ENCODE data around the gene DLGAP5.

The DLGAP5 gene

GRCh38 chr14:55191203-55192053 lies at the start of gene DLGAP5:
TSS of gene DLGAP5 (minus strand) at chr14:55191585. CDS start at chr14:55189179, 2,406 bp downstream.
- peak; percentile 100 for DNase-seq

DNA sequence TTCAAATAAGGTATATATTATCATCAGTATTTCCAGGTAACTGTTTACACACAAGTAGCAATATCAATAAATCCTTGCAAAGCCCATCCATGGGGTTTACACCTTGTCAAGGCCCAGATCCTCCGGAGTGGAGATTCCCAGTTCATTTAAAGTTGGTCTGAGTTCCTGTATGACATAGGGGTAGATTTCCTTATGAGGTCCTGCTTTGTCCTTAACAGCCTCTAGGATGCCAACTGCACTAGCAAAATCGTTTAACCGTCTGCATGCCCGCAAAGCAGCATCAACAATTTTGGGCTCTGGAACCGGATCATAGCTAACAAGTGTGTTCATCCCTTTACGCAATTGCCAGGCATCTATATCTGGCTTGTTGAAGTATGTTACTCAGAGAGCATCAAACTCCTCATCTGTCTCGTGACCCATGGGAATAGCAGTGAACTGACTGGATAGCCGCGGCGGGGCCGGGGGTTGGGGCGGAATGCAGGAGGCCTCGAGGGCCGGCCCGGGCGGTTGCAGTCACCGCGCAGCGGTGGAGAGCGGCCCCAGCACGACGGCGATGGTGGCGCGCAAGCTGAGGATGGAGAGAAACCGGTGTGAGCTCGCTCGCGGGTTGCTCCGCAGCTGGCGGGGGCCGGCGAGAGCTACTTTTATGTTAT lies 49.3 kb upstream of the DLGAP5 start:
- no peak for DNase-seq

- no peak for DNase-seq
Observed at GRCh38 chr14:55239320-55239719, 47.9 kb upstream of the DLGAP5 start.

DNA sequence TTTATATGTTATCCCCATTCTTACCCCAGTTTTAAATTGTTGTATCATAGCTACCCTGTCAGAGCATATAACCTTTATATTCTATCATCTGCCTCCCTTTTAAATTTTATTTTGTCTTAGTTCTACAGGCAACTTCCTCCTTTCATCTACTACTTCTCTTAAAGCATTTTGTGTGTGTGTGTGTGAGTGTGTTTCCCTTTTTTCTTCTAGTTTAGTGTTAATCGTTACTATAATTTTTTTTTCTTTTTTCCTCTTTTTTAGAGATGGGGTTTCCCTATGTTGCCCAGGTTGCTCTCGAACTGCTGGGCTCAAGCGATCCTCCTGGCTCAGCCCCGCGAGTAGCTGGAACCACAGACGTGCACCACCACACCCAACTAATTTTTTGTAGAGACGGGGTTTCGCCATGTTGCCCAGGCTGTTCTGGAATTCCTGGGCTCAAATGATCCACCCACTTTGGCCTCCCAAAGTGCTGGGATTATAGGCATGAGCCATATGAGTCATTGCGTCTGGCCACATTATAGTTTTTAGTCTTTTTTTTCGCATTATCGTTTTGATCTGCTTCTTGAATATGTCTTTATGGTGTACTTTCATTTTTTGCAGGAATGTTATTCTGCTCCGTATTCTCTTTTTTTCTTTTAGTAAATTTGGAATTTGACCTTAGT lies 46.8 kb upstream of the DLGAP5 start:
- no peak for DNase-seq

GRCh38 chr14:55233591-55233990 lies 42.2 kb upstream of the DLGAP5 start:
- no peak for DNase-seq

DNA sequence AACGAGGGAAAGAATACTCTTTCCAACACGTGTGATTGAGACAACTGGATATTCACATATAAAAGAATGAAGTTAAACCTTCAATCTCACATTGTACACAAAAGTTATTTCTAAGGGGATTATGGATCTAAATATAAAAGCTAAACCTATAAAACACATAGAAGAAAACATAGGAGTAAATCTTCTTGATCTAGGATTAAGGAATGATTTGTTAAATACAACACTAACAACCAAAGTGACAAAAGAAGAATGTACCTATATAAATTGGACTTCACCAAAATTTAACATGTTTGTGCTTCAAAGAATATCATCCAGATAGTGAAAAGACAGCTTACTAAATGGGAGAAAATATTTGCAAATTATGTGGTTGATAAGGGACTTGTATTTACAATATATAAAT lies 36.9 kb upstream of the DLGAP5 start:
- no peak for DNase-seq

- DNase-seq: no peak
Observed at GRCh38 chr14:55223364-55223763, 32.0 kb upstream of the DLGAP5 start.

GRCh38 chr14:55221968-55222367 lies 30.6 kb upstream of the DLGAP5 start:
- DNase-seq: no peak

GRCh38 chr14:55221186-55221585 lies 29.8 kb upstream of the DLGAP5 start:
- DNase-seq: no peak

DNA sequence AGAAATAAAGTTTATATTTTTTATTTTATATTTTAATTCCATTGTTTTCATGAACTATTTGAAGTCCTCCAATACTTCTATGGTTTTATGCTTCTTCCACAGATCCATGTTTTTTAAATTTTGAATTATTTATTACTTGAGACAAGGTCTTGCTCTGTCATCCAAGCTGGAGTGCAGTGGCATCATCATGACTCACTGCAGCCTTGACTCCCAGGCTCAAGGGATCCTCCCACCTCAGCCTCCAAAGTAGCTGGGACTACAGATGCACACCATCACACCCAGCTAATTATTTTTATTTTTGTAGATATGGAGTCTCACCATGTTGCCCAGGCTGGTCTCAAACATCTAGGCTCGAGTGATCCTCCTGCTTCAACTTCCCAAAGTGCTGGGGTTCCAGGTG lies 28.8 kb upstream of the DLGAP5 start:
- DNase-seq: no peak

DNA sequence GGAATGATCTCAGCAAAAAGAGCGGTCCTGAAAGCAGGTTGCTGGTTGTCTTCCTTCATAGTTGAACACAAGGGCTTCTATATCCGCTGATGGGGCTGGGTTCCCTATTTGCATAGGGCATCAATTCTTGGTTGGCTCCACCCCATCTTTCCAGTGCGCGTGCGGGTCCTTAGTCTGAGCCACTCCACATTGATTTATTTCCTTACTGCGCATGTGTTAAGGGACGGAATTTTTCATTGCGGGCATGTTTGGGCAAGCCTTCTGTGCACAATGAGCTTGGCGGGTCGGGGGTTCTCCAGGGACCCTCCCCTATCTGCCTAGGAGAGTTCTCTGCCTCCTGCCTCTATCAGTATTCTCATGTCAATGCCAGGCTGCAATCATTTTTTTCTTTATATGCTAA lies 21.2 kb upstream of the DLGAP5 start:
- no peak for DNase-seq

DNA sequence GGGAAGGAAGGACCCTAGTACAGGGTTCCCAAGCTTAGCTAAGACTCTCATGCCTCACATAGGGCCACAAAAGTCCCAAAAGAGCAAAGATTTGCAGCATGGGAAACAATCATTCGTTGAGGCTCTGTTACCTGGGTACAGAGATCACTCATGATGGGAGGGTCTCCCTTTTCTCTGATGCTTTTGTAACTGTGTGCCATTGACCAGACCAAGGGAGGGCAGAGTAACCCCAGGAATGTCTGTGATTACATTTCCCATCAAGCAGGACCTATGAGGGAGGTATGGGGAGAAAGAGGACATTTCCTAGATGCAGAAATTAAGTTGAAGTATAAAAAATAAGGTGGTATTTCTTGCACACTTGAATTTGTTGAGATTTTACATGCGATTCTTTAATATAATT lies 16.4 kb upstream of the DLGAP5 start:
- DNase-seq: no peak

GRCh38 chr14:55206175-55206693 lies 14.8 kb upstream of the DLGAP5 start:
- no peak for DNase-seq

DNA sequence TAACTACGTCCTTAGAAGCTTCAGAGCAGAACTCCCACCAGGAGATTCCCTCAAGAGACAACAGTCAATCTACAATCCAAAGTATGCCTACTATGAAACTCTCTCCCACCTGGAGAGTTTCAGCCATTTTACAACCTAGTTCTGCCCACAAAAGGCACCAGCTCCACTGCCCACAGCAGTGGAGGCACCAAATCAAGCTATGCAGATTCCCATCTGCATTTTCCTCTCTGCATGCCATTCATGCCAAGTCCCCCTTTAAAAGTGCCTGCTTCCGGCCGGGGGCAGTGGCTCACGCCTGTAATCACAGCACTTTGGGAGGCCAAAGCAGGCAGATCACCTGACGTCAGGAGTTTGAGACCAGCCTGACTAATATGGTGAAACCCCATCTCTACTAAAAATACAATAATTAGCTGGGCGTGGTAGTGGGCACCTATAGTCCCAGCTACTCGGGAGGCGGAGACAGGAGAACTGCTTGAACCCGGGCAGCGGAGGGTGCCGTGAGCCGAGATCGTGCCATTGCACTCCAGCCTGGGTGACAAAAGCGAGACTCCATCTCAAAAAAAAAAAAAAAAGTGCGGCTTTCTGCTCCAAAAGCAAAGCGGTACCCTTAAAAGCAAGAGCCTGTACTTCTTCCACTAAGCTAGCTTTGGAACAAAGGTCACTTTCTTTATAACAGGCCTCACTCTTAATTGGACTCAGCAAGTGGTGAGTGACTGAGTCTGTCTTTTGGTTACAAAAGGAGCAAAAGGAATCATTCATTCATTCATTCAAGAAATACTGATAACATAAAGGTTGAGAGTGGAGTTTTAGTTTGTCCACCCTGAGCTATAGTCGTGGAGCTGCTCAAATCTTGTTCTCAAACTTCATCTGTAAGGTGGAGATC lies 10.1 kb upstream of the DLGAP5 start:
- DNase-seq: no peak

DNA sequence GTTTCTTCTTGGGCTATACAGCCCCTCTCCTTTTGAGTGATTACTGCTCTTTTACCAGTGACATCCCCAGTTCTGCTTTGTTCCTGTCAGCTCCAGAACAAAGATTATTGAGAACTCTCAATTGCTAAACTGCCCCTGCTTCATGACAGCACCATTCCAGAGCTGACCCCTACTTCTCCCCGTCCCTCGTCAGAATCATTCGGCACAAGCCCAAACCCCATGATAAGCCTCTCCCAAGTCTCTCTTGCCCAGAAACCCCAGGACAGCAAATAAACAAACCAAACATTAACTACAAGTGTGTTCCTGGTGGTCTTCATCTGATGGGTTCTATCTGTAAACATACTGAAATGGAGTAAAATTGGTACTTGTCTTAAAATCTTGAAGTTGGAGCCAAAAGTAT lies 9.3 kb upstream of the DLGAP5 start:
- DNase-seq: no peak

GRCh38 chr14:55198749-55199148 lies 7.4 kb upstream of the DLGAP5 start:
- no peak for DNase-seq

- no peak for DNase-seq
Observed at GRCh38 chr14:55194656-55195355, 3.4 kb upstream of the DLGAP5 start.

GRCh38 chr14:55192054-55192621 lies 753 bp upstream of the DLGAP5 start:
- DNase-seq: no peak

DNA sequence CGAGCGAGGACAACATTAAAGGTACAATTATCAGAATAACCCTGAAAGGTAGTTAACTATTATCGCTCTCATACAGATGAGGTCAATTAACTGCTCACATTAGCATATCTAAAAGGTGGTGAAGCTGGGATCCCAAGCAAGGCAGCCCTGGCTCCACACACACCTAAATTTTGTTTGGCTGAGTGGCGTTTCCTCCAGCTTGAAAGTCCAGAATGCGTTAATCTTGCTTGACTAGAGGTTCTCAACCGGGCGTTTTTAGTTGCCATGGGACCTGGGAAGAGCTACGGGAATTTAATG lies 531 bp downstream of the DLGAP5 start:
- no peak for DNase-seq

DNA sequence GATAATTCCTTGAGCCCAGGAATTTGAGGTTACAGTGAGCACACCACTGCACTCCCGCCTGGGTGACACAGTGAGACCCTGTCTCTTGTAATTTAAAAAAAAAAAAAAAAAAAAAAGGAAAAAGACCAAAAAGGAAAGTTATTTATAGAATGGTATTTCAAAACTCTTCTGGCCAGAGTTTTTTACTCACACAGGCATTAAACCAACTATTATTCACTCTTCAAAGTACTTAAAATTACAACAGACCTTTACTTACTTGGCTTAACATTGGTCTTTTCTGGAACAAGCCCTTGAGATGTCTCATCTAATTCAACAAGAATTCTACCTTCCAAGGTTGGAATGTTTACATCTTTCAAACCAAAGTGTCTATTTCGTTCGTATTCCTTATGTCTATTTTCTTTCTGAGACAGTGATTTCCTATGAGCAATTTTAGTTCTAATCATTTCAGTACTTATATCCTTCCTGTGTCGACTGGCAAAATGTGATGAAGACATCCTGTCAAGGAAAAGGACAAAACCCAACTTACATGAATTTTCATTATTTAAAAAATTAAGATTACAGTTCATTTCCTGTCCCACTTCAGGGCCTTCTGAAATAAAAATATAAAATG lies 2.6 kb downstream of the DLGAP5 start:
- DNase-seq: no peak

GRCh38 chr14:55180434-55180833 lies 11.0 kb downstream of the DLGAP5 start:
- no peak for DNase-seq
